ENCODE data around the gene ZYG11A. TPM values are rescaled to one million over a fixed set of nuclear protein-coding genes. Genes with fewer than 3 reads are reported as not detected.

ZYG11A gene
- total and polyA plus RNA-seq, 12 donors = 0.06 to 0.07 (median 0.07) TPM; not detected in 9

DNA sequence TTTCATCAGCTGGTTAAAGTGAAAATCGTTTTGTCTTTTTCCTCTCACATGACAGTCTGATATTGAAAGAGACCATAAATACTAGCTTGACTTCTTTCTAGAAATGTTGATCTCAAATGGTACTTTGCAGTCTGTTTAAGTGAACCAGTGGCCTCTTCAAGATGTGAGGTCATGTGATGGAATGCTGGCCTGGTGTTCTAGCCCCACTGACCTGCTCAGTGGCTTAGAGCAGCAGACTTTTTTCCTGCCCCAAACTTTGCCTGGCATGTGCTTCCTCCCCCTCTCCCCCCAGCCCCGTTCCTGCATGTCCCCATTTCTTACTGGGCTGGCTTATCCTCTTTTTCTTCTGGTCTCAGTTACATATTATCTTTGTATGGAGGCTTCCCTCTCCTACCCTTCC lies 34.3 kb downstream of the ZYG11A start:
- no peak overlapping the region for H3K4me3 ChIP-seq
- no peaks in the 10 kb centered on the region for H3K27me3 ChIP-seq
- intact Hi-C loops (cut with DNase I) = no loop called here
- no peak for TF ChIP-seq CTCF (IDR thresholded peaks at IDR 0.05)
- TF ChIP-seq POLR2A (IDR thresholded peaks at IDR 0.05) = no peak
- no peak overlapping the region for H3K27ac ChIP-seq
- no peaks in the 10 kb centered on the region for H3K4me1 ChIP-seq (replicated peaks in 1 of 2)
- no peak for DNase-seq
- WGBS, 4 donors = 48 to 56% (median 52%) methylated on average over 2 of the region's 2 CpGs
- H3K9me3 ChIP-seq (replicated peaks in 1 of 3) = no peaks in the 10 kb centered on the region
- no peaks in the 10 kb centered on the region for H3K36me3 ChIP-seq (replicated peaks in 1 of 2)

GRCh38 chr1:52877554-52877953 lies 35.0 kb downstream of the ZYG11A start:
- intact Hi-C loops (cut with DNase I) = no loop called here
- Histone ChIP-seq H3K4me1 (replicated peaks in 1 of 2) (no peaks in the 10 kb centered on the region), H3K4me3 (no peak overlapping the region), H3K27ac (no peak overlapping the region), H3K36me3 (replicated peaks in 1 of 2) (no peaks in the 10 kb centered on the region), H3K27me3 (no peaks in the 10 kb centered on the region), H3K9me3 (replicated peaks in 1 of 3) (no peaks in the 10 kb centered on the region)
- 95 to 96% (median 95%) methylated on average over 3 of the region's 3 CpGs for WGBS, 4 donors
- DNase-seq = no peak
- no peak for TF ChIP-seq CTCF (IDR thresholded peaks at IDR 0.05)
- no peak for TF ChIP-seq POLR2A (IDR thresholded peaks at IDR 0.05)

DNA sequence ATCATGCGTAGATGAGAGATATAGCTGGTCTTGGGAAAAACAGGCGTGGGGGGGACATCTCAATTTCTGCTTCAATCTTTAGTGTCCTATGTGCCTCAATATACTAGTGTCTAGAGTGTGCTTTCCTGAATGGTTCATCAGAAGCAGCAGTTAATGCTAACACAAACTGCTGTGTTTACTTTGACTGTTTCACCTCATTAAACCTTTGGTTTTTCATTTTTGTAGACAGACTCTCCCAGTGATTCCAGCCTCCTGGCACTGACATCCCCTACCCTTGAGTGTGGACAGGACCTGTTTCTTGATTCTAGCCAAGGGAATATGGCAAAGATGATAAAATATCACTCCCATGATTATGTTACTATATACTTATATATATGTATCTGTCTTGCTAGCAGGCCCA lies 37.6 kb downstream of the ZYG11A start:
- intact Hi-C loops (cut with DNase I) = no loop called here
- Histone ChIP-seq H3K4me1 (replicated peaks in 1 of 2) (no peaks in the 10 kb centered on the region), H3K27ac (no peak overlapping the region), H3K27me3 (no peaks in the 10 kb centered on the region), H3K4me3 (no peak overlapping the region), H3K9me3 (replicated peaks in 1 of 3) (no peaks in the 10 kb centered on the region), H3K36me3 (replicated peaks in 1 of 2) (no peaks in the 10 kb centered on the region)
- DNase-seq = no peak
- WGBS, 4 donors = 81 to 93% (median 84%) methylated on average over 2 of the region's 2 CpGs
- TF ChIP-seq CTCF (IDR thresholded peaks at IDR 0.05) = no peak
- no peak for TF ChIP-seq POLR2A (IDR thresholded peaks at IDR 0.05)

GRCh38 chr1:52887483-52887882 lies 44.9 kb downstream of the ZYG11A start:
- no peak for TF ChIP-seq POLR2A (IDR thresholded peaks at IDR 0.05)
- TF ChIP-seq CTCF (IDR thresholded peaks at IDR 0.05) = no peak
- no peak for DNase-seq
- Histone ChIP-seq H3K4me1 (replicated peaks in 1 of 2) (no peaks in the 10 kb centered on the region), H3K27ac (no peak overlapping the region), H3K36me3 (replicated peaks in 1 of 2) (no peaks in the 10 kb centered on the region), H3K9me3 (replicated peaks in 1 of 3) (no peaks in the 10 kb centered on the region), H3K4me3 (no peak overlapping the region), H3K27me3 (no peaks in the 10 kb centered on the region)
- 86 to 92% (median 88%) methylated on average over 4 of the region's 4 CpGs for WGBS, 4 donors
- intact Hi-C loops (cut with DNase I) = no loop called here
